HG03103 (cell line): ENCODE measurements around the gene FBXO8.
"Not testable (repeated sequence)": the region's sequence is repeated elsewhere in the genome, so short reads cannot be mapped to it uniquely, and the experiment has no call there.

ENCODE experiments used
- ATAC-seq: cut with Tn5 transposase; IDR thresholded peaks from one replicate; pipeline ENCODE4 v1.9.1; 2021; ENCODE audit warnings: low read depth; ENCODE audit not compliant: unreplicated experiment

FBXO8 gene

GRCh38 chr4:174283507-174284471 is at the start of gene FBXO8, which contains the start of gene CEP44:
Gene FBXO8 (minus strand): TSS chr4:174283667. CDS start chr4:174263092, 20,575 bp downstream.
Gene CEP44 (plus strand): TSS chr4:174283911. CDS start chr4:174299122, 15,211 bp downstream.
- ATAC-seq = peak; percentile 54

- no peak for ATAC-seq
These were observed 49.5 kb upstream of the FBXO8 start for GRCh38 chr4:174332741-174333493.

- no peak for ATAC-seq
These were observed 41.3 kb upstream of the FBXO8 start for GRCh38 chr4:174324725-174325124.

- no peak for ATAC-seq
These were observed 40.8 kb upstream of the FBXO8 start for GRCh38 chr4:174324236-174324635.

- ATAC-seq = no peak
These were observed 37.2 kb upstream of the FBXO8 start for GRCh38 chr4:174320494-174321199.

- no peak for ATAC-seq
These were observed 35.6 kb upstream of the FBXO8 start for GRCh38 chr4:174318829-174319764.

- no peak for ATAC-seq
These were observed 34.1 kb upstream of the FBXO8 start for GRCh38 chr4:174317531-174317930.

- no peak for ATAC-seq
These were observed 33.5 kb upstream of the FBXO8 start for GRCh38 chr4:174316954-174317353.

GRCh38 chr4:174316546-174316945 is 33.1 kb upstream of the FBXO8 start:
- ATAC-seq = no peak

- peak; percentile 47 for ATAC-seq
These were observed 31.3 kb upstream of the FBXO8 start for GRCh38 chr4:174314770-174315169.

- no peak for ATAC-seq
These were observed 30.8 kb upstream of the FBXO8 start for GRCh38 chr4:174314274-174314673.

GRCh38 chr4:174312993-174313392 is 29.5 kb upstream of the FBXO8 start:
- ATAC-seq = no peak

GRCh38 chr4:174307694-174308093 is 24.2 kb upstream of the FBXO8 start:
- ATAC-seq = no peak

- ATAC-seq = no peak
These were observed 22.5 kb upstream of the FBXO8 start for GRCh38 chr4:174305961-174306360.

GRCh38 chr4:174304664-174305063 is 21.2 kb upstream of the FBXO8 start:
- no peak for ATAC-seq

GRCh38 chr4:174303687-174304086 is 20.2 kb upstream of the FBXO8 start:
- ATAC-seq = no peak

GRCh38 chr4:174295142-174295541 is 11.7 kb upstream of the FBXO8 start:
- not testable (repeated sequence) for ATAC-seq

- not testable (repeated sequence) for ATAC-seq
These were observed 11.2 kb upstream of the FBXO8 start for GRCh38 chr4:174294641-174295040.

- no peak for ATAC-seq
These were observed 9.0 kb upstream of the FBXO8 start for GRCh38 chr4:174292473-174292872.

GRCh38 chr4:174286870-174287269 is 3.4 kb upstream of the FBXO8 start:
- no peak for ATAC-seq
